ENCODE results near the gene ARHGAP19.

- TF ChIP-seq, protein P1, sequence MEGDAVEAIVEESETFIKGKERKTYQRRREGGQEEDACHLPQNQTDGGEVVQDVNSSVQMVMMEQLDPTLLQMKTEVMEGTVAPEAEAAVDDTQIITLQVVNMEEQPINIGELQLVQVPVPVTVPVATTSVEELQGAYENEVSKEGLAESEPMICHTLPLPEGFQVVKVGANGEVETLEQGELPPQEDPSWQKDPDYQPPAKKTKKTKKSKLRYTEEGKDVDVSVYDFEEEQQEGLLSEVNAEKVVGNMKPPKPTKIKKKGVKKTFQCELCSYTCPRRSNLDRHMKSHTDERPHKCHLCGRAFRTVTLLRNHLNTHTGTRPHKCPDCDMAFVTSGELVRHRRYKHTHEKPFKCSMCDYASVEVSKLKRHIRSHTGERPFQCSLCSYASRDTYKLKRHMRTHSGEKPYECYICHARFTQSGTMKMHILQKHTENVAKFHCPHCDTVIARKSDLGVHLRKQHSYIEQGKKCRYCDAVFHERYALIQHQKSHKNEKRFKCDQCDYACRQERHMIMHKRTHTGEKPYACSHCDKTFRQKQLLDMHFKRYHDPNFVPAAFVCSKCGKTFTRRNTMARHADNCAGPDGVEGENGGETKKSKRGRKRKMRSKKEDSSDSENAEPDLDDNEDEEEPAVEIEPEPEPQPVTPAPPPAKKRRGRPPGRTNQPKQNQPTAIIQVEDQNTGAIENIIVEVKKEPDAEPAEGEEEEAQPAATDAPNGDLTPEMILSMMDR (conservative IDR thresholded peaks at IDR 0.05), result no peak
- no peak for TF ChIP-seq EZH2 (IDR thresholded peaks at IDR 0.05; ENCODE audit: low read depth)
Observed at GRCh38 chr10:97222326-97222961, 70.0 kb downstream of the ARHGAP19 start.
